HG03135 (cell line): ENCODE results near the gene TTC7B.

Experiments
- ATAC-seq: cut with Tn5 transposase; IDR thresholded peaks from one replicate; pipeline ENCODE4 v1.9.1; 2021; ENCODE audit warnings: mild to moderate bottlenecking, moderate library complexity; ENCODE audit not compliant: unreplicated experiment

Gene TTC7B

DNA sequence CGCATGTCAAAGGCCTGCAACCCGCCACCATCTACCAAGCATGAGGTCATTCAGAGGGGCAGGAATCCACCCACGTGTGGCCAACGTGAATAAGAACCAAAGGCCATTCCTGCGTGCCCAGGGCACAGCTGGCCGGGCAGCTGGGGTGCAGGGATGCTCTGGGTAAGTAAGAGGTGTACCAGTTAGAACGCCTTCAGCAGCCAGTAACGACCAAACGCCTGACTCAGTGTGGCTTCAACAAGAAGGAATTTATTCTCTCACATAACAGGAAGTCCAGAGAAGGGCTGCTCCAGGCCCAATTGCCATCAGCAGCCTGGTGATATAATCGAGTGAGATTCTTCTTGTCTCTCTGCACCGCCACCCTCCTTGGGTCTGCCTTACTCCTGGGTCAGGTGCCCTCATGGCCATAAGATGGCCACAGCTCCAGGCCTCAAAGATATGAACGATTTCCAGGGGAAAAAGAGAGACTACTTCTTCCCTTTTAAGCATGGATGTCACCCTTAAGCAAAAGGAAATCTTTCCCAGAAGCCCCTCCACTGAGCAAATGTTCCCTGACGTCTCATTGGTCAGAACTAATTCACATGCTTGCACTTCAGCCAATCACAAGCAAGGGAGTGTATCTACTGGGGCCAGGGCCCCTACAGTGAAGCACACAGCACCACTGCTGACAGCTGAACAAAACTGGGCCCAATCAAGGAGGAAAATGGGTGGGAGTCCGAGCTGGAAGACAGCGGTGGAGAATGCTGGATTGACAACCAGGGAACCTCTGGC lies 7.3 kb downstream of the TTC7B start:
- no peak for ATAC-seq

- ATAC-seq = no peak
These were observed 9.2 kb downstream of the TTC7B start for GRCh38 chr14:90807060-90807459.

GRCh38 chr14:90805662-90806540 lies 10.3 kb downstream of the TTC7B start:
- ATAC-seq = no peak

- ATAC-seq = no peak
These were observed 11.2 kb downstream of the TTC7B start for GRCh38 chr14:90805084-90805391.

DNA sequence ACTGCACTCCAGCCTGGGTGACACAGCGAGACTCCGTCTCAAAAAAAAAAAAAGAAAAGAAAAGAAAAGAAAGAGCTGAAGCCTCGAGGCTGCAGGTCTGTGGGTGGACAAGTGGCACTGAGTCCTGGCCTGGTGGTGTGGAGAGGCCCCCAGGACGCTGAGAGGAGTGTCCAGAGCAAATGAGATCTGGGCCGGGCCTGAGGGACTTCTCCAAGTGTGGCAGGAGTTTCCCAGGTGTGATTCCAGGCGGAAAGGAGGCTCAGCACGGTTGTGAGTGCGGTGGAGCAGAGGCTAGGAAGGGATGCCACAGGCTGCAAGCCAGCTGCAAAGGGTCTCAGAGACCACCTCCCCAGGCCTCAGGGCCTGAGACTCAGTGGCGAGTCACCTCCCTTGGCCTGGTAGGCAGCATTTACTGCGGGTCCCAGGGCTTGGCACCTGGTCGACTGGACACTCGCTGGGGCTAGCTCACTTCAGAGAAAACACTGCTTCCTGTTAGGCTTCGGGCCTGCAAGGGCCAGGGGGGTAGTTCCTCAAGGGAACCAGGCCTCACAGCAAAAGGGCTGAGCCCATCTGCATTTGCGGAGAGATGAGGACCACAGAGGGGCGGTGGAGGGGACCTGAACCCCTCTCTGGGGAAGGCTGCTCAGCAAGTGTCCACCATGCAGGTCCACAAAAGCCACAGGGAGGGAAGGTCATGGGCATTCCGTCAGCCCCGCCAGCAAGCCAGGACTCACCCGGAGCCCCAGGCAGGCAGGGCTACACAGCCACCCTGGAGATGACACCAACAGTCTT lies 11.7 kb downstream of the TTC7B start:
- ATAC-seq = no peak

- no peak for ATAC-seq
These were observed 13.0 kb downstream of the TTC7B start for GRCh38 chr14:90803249-90803648.

- no peak for ATAC-seq
These were observed 16.8 kb downstream of the TTC7B start for GRCh38 chr14:90799420-90799819.

DNA sequence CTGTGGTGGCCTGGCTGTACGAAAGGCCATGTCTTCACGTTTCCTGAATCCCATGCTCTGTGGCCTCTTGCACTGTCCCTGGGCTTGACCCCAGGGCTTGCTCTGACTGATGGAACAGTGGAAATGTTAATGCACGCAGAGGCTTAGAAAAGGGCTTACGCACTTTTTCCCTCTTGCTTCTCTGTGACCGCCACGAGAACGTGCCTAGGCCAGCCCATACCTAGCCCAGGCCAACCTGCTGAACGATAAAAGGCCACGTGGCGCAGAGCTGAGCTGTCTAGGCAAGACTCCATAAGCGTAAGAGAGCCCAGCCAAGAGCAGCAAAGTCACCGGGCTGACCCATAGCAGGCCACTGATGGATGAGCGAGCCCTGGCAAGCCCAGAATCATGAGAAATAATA lies 18.3 kb downstream of the TTC7B start:
- no peak for ATAC-seq

- no peak for ATAC-seq
These were observed 18.8 kb downstream of the TTC7B start for GRCh38 chr14:90797451-90797850.

DNA sequence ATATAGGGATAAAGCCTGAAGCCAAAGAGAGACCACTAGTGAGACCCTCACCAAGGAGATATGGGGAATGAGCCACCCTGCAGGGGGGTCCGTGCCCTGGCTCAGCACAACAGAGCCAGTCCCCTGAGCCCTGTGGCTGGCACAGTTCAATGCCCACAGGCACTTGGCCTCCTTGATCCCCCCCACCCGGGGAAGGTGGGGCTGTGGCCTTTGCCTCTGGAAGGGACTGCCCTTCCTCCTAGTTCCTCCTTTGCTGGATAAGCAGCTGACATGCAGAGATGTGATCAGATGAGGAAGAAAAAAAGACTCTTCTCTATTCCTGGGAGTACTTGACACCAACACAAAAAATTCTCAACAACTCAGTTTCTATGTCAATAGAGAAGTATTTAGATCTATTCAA lies 19.9 kb downstream of the TTC7B start:
- ATAC-seq = no peak

GRCh38 chr14:90795744-90796143 lies 20.5 kb downstream of the TTC7B start:
- no peak for ATAC-seq

- ATAC-seq = no peak
These were observed 24.7 kb downstream of the TTC7B start for GRCh38 chr14:90791486-90791885.

- no peak for ATAC-seq
These were observed 28.2 kb downstream of the TTC7B start for GRCh38 chr14:90788031-90788430.

DNA sequence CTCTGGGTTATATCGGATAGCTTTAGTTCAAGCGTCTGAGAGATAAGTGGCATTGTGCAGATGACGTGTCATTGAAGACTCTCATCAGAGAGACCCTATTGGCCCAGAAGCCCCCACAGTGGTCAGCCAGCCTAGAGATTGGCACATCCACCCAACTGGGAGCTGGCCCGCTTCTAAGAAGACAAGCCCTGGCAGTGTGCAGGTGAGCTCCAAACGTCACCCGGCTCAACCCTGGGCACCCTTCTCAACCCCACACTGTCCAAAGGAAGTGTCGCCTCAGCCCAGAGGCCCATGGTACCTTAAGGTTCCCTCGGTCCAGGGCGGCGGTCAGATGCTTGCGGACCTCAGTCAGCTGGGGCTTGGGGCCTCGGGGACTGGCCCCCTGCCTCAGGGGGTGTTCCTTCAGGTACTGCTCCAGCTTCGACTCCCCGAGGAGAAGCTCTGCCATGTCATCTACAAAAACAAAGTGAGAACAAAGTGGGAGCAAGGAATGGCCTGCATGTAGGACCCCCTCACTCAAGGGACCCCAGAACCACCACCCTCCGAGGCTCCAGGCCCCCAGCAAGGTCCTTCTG lies 30.3 kb downstream of the TTC7B start:
- ATAC-seq = no peak

DNA sequence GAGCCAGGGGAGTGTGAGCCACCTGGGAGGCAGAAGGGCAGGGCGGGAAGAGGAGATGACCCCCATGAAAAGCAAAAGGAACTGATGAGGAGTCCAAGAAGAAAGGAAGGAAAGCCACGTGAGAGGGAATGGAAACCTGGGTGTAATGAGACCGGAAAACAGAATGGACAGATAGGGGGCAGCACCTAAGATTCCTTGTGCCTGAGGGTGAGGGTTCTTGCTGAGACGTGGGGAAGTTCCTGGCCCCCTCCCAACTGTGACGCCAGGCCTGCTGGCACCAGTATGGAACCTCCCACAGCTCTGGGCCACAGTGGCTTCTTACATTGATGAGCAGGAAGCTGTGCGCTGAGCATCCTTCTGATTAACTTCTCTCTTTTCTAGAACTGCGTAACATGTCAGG lies 30.8 kb downstream of the TTC7B start:
- no peak for ATAC-seq

DNA sequence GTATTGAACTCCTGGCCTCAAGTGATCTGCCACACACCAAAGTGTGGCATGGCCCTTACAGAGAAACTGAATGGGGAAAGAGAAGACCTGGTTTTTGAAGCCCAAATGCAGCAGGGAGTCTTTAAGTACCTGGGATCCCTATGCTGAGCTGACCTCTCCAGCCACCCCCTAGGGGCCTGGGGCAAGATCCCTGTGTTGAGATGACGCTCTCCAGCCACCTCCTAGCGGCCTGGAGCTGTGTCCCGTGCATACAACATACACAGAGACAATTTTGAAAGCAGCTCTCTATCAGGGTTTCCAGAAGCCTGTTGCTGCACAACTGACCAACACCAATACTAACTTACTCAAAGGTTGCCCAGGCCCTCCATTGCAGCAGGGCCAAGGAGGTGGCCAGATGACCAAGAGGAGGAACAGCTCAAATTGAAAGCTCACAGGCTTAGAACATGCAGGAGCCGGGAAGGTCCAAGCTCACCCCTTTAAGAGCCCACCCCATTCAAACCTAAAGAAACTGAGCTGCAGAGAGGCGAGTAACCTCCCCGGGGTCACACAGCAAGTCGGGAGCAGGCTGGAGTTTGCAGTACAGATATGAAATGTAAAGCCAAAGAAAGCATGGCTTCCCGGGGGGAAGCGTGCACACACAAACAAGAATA lies 31.5 kb downstream of the TTC7B start:
- ATAC-seq = no peak

GRCh38 chr14:90783344-90783743 lies 32.9 kb downstream of the TTC7B start:
- ATAC-seq = no peak

- no peak for ATAC-seq
These were observed 33.3 kb downstream of the TTC7B start for GRCh38 chr14:90782892-90783291.

GRCh38 chr14:90781876-90782275 lies 34.4 kb downstream of the TTC7B start:
- ATAC-seq = no peak

- no peak for ATAC-seq
These were observed 34.9 kb downstream of the TTC7B start for GRCh38 chr14:90781344-90781761.

DNA sequence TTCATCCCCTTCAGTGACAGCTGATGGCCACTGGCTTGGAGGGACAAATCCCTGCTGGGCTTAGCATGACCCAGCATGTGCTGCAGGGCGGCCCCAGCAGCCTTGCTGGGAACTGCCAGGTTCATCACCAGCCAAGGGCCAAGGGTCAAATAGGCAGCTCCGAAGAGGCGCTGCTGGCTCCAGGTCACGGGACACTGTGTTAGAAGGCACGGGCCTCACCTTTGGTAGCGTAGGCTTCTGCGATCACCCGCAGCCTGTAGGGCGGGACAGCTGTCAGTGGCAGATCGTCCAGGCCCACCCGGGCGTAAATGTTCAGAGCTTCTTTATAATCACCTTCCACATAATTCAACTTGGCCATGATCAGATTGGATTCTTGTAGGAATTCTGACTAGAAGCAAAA lies 35.7 kb downstream of the TTC7B start:
- no peak for ATAC-seq
